Measurements from ENCODE around the gene TIMP2.
"Not testable (repeated sequence)": the region's sequence is repeated elsewhere in the genome, so short reads cannot be mapped to it uniquely, and the experiment has no call there.

The TIMP2 gene

DNA sequence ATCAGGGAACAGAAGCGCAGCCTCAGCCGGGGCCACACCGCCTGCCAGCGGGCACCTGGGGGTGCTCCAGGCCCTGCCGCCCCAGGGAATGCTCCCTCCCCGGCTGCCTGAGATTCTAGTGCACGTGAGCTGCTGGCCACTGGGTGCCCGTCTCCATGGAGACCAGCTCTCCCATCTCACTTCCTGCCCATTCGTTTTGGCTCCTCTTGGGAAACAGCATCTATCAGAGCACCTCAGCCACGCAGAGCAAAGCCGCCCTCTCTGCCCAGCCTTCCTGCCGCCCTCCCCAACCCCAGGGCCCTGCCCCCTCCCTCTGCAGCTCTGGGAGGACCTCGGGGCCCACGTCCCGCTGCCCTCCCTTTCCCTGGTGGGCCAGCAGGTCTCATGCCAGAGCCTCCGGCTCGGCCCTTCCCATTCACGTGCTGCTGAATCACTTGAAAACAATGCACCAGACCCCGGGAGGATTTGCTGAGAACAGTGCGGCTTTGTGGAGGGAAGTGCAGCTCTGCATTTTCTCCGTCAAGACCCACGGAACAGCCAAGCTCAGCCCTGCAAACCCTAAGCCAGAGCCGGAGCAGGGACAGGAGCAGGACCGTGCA is 41.6 kb downstream of the TIMP2 start:
- H3K4me1 ChIP-seq (ENCODE audit: control insufficient read depth in 1 of 2, insufficient read depth in 2 of 2, low read length in 2 of 2) = peaks cover 40 to 43% of the 10 kb centered on the region in 2 donors
- peak overlapping the region; percentile 16 to 32 for H3K4me3 ChIP-seq (ENCODE audit: low read depth in 1 of 2, low read length in 2 of 2)
- peak overlapping the region; percentile 80 for H3K27ac ChIP-seq (ENCODE audit: low read depth, low read length)
- H3K36me3 ChIP-seq (ENCODE audit: control insufficient read depth in 1 of 2, insufficient read depth in 2 of 2, low read length in 2 of 2) = no peaks in the 10 kb centered on the region
- no peaks in the 10 kb centered on the region for H3K27me3 ChIP-seq (ENCODE audit: control insufficient read depth in 1 of 2, insufficient read depth in 2 of 2, low read length in 2 of 2)
- no peaks in the 10 kb centered on the region for H3K9me3 ChIP-seq (ENCODE audit: control insufficient read depth in 1 of 2, low read length in 2 of 2)
- H3K9ac ChIP-seq (ENCODE audit: low read depth in 1 of 2, low read length in 2 of 2) = peak overlapping the region in 1 of 2 donors; percentile 14

DNA sequence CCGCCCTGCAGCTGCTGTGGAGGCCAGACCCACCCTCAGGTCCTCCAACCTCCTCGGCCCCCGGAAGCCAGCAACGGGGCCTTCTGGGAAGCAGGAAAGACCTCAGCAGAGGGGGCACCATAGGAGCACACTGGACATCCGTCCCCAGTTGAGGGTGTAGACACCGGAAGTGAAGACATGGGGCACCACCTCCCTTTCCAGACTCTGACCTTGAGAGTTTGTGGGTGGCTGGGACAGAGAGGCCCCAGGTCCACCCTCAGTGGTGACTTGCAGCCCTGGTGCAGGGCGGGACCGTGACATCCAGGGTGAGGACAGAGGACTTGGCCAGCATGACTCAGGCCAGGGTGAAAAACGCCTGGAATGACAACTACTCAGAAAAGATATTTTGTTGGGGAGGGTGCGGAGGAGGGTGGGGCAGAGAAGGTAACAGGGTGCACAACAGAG is 42.1 kb downstream of the TIMP2 start:
- Histone ChIP-seq H3K9me3 (ENCODE audit: control insufficient read depth in 1 of 2, low read length in 2 of 2) (no peaks in the 10 kb centered on the region), H3K27me3 (ENCODE audit: control insufficient read depth in 1 of 2, insufficient read depth in 2 of 2, low read length in 2 of 2) (no peaks in the 10 kb centered on the region), H3K9ac (ENCODE audit: low read depth in 1 of 2, low read length in 2 of 2) (peak overlapping the region in 1 of 2 donors; percentile 14), H3K4me3 (ENCODE audit: low read depth in 1 of 2, low read length in 2 of 2) (peak overlapping the region; percentile 16 to 32), H3K4me1 (ENCODE audit: control insufficient read depth in 1 of 2, insufficient read depth in 2 of 2, low read length in 2 of 2) (peaks cover 40 to 43% of the 10 kb centered on the region in 2 donors), H3K36me3 (ENCODE audit: control insufficient read depth in 1 of 2, insufficient read depth in 2 of 2, low read length in 2 of 2) (no peaks in the 10 kb centered on the region), H3K27ac (ENCODE audit: low read depth, low read length) (peak overlapping the region; percentile 80)

DNA sequence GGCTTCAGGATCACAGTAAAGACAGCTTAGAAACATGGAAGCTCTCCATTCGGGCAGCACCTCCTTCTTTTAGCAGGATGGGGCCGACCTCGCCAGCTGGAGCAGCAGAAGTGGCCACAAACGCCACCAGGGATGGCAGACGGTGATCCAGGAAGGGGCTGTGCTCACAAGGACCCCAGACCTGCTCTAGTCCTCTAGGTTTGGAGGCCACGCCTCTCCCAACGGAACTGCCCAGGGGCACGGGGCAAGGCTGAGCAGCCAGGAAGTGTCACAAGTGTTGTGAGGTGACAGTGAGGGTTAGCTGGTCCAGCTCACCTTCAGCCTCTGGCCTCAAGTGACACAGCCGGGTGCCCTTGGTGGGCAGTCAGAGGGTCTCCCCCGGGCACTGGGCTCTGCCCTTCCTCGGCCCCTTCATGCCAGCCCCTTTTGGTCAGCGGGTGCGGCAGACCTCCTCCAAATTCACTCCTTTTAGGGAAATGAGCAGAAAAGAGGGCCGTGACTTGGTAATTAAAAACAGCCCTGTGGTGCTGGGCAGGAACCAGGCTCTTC is 42.6 kb downstream of the TIMP2 start:
- no peaks in the 10 kb centered on the region for H3K9me3 ChIP-seq (ENCODE audit: control insufficient read depth in 1 of 2, low read length in 2 of 2)
- H3K27ac ChIP-seq (ENCODE audit: low read depth, low read length) = peak overlapping the region; percentile 80
- H3K36me3 ChIP-seq (ENCODE audit: control insufficient read depth in 1 of 2, insufficient read depth in 2 of 2, low read length in 2 of 2) = no peaks in the 10 kb centered on the region
- H3K27me3 ChIP-seq (ENCODE audit: control insufficient read depth in 1 of 2, insufficient read depth in 2 of 2, low read length in 2 of 2) = no peaks in the 10 kb centered on the region
- H3K4me1 ChIP-seq (ENCODE audit: control insufficient read depth in 1 of 2, insufficient read depth in 2 of 2, low read length in 2 of 2) = peaks cover 40 to 43% of the 10 kb centered on the region in 2 donors
- peak overlapping the region; percentile 12 to 14 for H3K9ac ChIP-seq (ENCODE audit: low read depth in 1 of 2, low read length in 2 of 2)
- H3K4me3 ChIP-seq (ENCODE audit: low read depth in 1 of 2, low read length in 2 of 2) = no peak overlapping the region

DNA sequence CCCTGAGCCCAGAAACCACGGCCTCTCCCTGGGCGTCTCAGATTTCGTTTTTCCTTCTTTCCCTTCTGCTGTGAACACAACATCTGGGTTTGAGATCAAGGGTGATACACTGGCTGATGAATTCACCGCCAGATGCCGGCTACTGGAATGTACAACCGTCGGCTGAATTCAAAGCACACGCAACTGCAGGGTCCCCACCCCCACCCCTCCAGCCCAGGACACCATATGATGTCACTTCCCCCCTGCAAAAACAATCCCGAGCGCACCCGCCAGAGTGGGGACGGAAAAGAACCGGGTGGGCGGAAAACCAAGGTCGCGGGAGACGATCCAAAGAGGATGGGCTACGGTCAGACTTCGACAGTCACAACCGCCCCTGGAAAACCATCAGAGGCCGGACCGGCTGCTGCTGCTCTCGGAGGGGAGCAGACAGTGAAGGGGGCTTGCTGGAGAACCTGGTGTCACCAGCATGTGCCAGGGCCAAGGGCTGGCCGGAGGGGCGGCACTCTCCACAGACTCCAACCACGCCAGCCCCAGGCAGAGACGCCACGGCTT is 45.5 kb downstream of the TIMP2 start:
- Histone ChIP-seq H3K36me3 (ENCODE audit: control insufficient read depth in 1 of 2, insufficient read depth in 2 of 2, low read length in 2 of 2) (no peaks in the 10 kb centered on the region), H3K27me3 (ENCODE audit: control insufficient read depth in 1 of 2, insufficient read depth in 2 of 2, low read length in 2 of 2) (no peaks in the 10 kb centered on the region), H3K4me3 (ENCODE audit: low read depth in 1 of 2, low read length in 2 of 2) (no peak overlapping the region), H3K4me1 (ENCODE audit: control insufficient read depth in 1 of 2, insufficient read depth in 2 of 2, low read length in 2 of 2) (peaks cover 31 to 46% of the 10 kb centered on the region in 2 donors), H3K27ac (ENCODE audit: low read depth, low read length) (peak overlapping the region; percentile 84), H3K9me3 (ENCODE audit: control insufficient read depth in 1 of 2, low read length in 2 of 2) (no peaks in the 10 kb centered on the region), H3K9ac (ENCODE audit: low read depth in 1 of 2, low read length in 2 of 2) (peak overlapping the region; percentile 38 to 39)

DNA sequence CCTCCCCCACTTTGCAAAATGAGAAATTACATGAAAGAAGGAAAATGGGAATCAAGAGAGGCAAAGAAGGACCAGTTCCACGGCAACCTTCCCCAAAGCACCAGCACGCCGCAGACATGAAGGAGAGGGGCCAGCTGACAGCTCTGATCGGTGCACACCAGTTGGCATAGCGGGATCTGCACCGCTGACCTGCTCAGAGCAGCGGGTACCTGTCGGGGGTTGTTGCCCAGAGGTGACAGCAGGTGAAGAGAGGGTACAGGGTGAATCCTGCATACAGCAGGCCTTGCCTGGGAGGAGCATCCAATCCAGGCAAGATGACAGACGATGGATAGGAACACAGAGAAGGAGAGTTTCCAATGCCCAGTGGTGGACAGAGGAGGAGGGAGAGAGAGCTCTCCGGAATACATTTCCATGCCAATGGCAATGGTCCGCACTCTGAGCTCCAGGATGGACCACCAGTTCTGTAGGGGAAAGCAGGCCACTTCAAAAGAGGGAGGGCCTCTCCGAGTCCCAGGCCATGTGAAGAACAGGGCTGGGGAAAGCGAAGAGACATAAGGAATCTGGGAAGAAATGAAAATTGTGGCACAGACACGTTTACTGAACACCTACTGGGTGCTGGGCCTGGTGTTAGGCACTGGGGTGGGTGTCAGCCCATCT is 46.2 kb downstream of the TIMP2 start:
- Histone ChIP-seq H3K27ac (ENCODE audit: low read depth, low read length) (peak overlapping the region; percentile 62), H3K36me3 (ENCODE audit: control insufficient read depth in 1 of 2, insufficient read depth in 2 of 2, low read length in 2 of 2) (no peaks in the 10 kb centered on the region), H3K4me1 (ENCODE audit: control insufficient read depth in 1 of 2, insufficient read depth in 2 of 2, low read length in 2 of 2) (peaks cover 24 to 38% of the 10 kb centered on the region in 2 donors), H3K9me3 (ENCODE audit: control insufficient read depth in 1 of 2, low read length in 2 of 2) (no peaks in the 10 kb centered on the region), H3K27me3 (ENCODE audit: control insufficient read depth in 1 of 2, insufficient read depth in 2 of 2, low read length in 2 of 2) (no peaks in the 10 kb centered on the region), H3K4me3 (ENCODE audit: low read depth in 1 of 2, low read length in 2 of 2) (no peak overlapping the region), H3K9ac (ENCODE audit: low read depth in 1 of 2, low read length in 2 of 2) (peak overlapping the region; percentile 35 to 38)

DNA sequence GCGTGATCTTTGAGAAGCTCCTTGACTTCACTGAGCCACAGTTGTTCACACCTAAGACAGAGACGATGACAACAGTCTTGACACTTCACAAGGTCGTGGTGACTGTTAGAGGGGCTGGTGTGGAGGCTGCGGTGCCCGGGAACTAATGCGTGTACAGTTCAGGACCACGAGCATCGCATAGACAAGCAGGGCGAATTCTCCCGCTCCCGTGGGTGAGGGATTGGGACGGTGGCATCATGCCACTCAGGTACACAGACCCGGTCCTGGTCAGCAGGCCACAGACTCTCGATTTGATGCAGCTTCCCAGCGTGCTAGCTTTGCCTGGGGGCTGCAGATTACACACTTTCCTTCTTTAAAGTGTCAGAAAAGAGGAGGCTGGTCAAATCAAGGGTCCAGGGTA is 46.9 kb downstream of the TIMP2 start:
- H3K27ac ChIP-seq (ENCODE audit: low read depth, low read length) = no peak overlapping the region
- peaks cover 17 to 31% of the 10 kb centered on the region in 2 donors for H3K4me1 ChIP-seq (ENCODE audit: control insufficient read depth in 1 of 2, insufficient read depth in 2 of 2, low read length in 2 of 2)
- no peaks in the 10 kb centered on the region for H3K27me3 ChIP-seq (ENCODE audit: control insufficient read depth in 1 of 2, insufficient read depth in 2 of 2, low read length in 2 of 2)

DNA sequence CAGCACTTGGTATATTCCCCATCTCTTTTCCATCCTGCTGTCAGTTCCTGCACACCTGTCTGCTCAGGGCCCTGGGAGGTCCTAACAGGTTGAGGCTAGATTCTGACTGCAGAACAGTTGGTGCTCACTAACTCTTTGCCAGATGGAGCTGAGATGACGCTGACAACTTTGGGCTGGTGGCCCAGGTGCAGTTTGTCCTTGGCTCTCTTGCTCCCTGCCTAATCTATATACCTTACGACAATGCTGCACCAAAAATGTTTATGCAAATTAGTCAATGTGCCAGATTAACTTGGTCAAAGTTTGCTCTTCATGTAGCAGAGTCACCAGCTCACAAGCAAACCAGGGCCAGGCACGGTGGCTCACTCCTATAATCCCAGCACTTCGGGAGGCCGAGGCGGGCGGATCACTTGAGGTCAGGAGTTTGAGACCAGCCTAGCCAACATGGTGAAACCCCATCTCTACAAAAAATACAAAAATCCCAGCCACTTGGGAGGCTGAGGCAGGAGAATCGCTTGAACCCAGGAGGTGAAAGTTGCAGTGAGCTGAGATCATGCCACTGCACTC is 48.2 kb downstream of the TIMP2 start:
- not testable (repeated sequence) for H3K36me3 ChIP-seq (ENCODE audit: control insufficient read depth in 1 of 2, insufficient read depth in 2 of 2, low read length in 2 of 2); H3K4me3 ChIP-seq (ENCODE audit: low read depth in 1 of 2, low read length in 2 of 2); H3K27ac ChIP-seq (ENCODE audit: low read depth, low read length); H3K9ac ChIP-seq (ENCODE audit: low read depth in 1 of 2, low read length in 2 of 2); H3K27me3 ChIP-seq (ENCODE audit: control insufficient read depth in 1 of 2, insufficient read depth in 2 of 2, low read length in 2 of 2); H3K9me3 ChIP-seq (ENCODE audit: control insufficient read depth in 1 of 2, low read length in 2 of 2)
- H3K4me1 ChIP-seq (ENCODE audit: control insufficient read depth in 1 of 2, insufficient read depth in 2 of 2, low read length in 2 of 2) = peaks cover 12 to 21% of the 10 kb centered on the region in 2 donors

More for the DNA sequence above, 46.9 kb downstream of the TIMP2 start:
- Histone ChIP-seq H3K9ac (ENCODE audit: low read depth in 1 of 2, low read length in 2 of 2) (no peak overlapping the region), H3K9me3 (ENCODE audit: control insufficient read depth in 1 of 2, low read length in 2 of 2) (no peaks in the 10 kb centered on the region), H3K36me3 (ENCODE audit: control insufficient read depth in 1 of 2, insufficient read depth in 2 of 2, low read length in 2 of 2) (peaks cover 0 to 4% of the 10 kb centered on the region in 2 donors), H3K4me3 (ENCODE audit: low read depth in 1 of 2, low read length in 2 of 2) (no peak overlapping the region)

DNA sequence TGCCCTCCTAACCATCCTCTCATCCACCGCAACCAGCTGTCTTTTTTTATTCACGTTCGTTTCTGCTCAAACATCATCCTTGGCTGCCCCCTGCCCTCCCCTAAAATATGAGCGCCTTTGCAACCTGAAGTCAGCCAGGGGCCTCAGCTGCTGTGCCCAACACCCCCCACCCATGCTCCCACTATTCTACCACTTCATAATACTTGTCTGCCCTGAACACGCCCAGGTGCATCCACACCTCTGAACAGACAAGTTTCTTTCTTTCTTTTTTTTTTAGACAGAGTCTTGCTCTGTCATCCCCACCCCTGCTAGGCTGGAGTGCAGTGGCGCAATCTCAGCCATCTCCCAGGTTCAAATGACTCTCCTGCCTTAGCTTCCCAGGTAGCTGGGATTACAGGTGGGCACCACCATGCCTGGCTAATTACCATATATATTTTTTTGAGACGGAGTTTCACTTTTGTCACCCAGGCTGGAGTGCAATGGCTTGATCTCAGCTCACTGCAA is 49.0 kb downstream of the TIMP2 start:
- Histone ChIP-seq H3K4me3 (ENCODE audit: low read depth in 1 of 2, low read length in 2 of 2) (no peak overlapping the region), H3K9me3 (ENCODE audit: control insufficient read depth in 1 of 2, low read length in 2 of 2) (no peaks in the 10 kb centered on the region), H3K4me1 (ENCODE audit: control insufficient read depth in 1 of 2, insufficient read depth in 2 of 2, low read length in 2 of 2) (peaks cover 12 to 21% of the 10 kb centered on the region in 2 donors), H3K36me3 (ENCODE audit: control insufficient read depth in 1 of 2, insufficient read depth in 2 of 2, low read length in 2 of 2) (peaks cover 0 to 4% of the 10 kb centered on the region in 2 donors), H3K9ac (ENCODE audit: low read depth in 1 of 2, low read length in 2 of 2) (no peak overlapping the region), H3K27ac (ENCODE audit: low read depth, low read length) (no peak overlapping the region), H3K27me3 (ENCODE audit: control insufficient read depth in 1 of 2, insufficient read depth in 2 of 2, low read length in 2 of 2) (no peaks in the 10 kb centered on the region)

DNA sequence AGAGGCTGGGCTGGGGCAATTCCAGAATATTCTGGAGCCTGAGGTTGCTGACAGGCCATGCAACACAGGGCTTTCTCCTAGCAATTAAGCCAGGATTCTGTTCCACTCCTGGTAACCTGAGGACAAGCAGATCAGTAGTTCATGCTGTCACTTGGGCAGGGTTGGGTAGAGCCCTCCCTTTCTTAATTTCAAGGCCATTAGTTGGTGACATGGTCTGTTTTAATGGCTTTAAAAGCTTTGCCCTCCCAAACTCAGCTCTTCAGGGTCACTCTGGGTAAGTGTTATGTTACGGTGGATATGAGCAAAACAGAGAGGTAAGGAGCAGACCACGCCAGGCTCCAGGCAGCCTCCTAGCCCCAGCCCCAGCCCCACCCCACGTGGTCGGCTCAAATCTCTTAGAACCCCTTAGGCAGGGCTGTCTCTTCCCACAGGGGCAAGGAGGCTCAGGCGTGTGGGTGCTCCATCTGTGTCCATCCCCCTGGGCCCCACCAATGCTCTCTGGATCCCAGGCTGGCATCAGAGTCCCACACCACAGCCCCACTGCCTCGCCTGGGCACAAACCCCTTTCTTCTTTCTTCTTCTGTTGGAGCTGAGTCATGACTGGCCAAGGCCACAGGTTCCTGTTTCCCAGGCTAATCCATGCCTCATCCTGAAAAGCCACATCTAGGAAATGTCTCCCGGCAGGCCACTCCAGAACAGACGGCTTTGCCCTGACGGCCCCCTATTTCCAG is 49.7 kb downstream of the TIMP2 start:
- H3K27me3 ChIP-seq (ENCODE audit: control insufficient read depth in 1 of 2, insufficient read depth in 2 of 2, low read length in 2 of 2) = no peaks in the 10 kb centered on the region
- no peak overlapping the region for H3K9ac ChIP-seq (ENCODE audit: low read depth in 1 of 2, low read length in 2 of 2)
- peaks cover 0 to 8% of the 10 kb centered on the region in 2 donors for H3K36me3 ChIP-seq (ENCODE audit: control insufficient read depth in 1 of 2, insufficient read depth in 2 of 2, low read length in 2 of 2)
- H3K27ac ChIP-seq (ENCODE audit: low read depth, low read length) = no peak overlapping the region
- H3K9me3 ChIP-seq (ENCODE audit: control insufficient read depth in 1 of 2, low read length in 2 of 2) = no peaks in the 10 kb centered on the region
- H3K4me3 ChIP-seq (ENCODE audit: low read depth in 1 of 2, low read length in 2 of 2) = no peak overlapping the region
- H3K4me1 ChIP-seq (ENCODE audit: control insufficient read depth in 1 of 2, insufficient read depth in 2 of 2, low read length in 2 of 2) = peaks cover 12 to 21% of the 10 kb centered on the region in 2 donors
